ENCODE data around the gene HSH2D.
A peak's percentile ranks its signal among the peaks of the same experiment; 100 is the strongest.
"Not testable (repeated sequence)": the region's sequence is repeated elsewhere in the genome, so short reads cannot be mapped to it uniquely, and the experiment has no call there.

HSH2D gene

DNA sequence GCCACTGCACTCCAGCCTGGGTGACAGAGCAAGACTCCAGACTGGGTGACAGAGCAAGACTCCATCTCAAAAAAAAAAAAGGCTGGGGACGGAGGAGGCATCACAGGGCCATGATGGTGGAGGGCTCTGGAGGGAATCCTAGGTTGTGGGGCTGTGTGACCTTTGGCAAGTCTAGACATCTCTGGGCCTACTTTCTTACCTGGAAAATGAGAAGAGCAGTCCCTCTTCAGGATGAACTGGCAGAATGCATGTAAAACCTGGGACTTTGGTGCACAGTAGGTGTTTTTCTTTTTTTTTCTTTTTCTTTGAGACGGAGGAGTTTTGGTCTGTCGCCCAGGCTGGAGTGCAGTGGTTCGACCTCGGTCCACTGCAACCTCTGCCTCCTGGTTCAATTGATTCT lies 16.2 kb downstream of the HSH2D start:
- no peak for DNase-seq

DNA sequence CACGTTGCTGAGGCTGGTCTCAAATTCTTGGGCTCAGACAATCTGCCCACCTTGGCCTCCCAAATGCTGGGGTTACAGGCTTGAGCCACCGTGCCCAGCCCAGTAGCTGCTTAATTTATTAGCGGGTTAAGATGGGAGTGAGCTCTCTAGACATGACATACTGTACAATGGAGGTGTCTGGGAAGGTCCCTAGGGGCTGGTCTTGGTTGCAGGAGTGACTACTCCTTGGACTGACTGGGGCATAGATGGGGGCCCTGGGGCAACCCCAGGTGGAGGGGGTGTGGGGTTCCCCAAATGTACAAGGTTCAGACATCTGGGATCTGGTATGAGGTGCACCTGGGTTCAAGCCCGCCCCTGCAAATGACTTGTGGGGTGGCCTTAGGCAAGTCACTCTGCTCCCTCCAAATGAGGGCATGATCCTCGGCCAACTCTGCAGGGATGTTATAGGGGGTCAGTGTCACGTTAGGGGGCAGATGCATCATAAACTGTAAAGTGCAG lies 17.0 kb downstream of the HSH2D start:
- DNase-seq = no peak

DNA sequence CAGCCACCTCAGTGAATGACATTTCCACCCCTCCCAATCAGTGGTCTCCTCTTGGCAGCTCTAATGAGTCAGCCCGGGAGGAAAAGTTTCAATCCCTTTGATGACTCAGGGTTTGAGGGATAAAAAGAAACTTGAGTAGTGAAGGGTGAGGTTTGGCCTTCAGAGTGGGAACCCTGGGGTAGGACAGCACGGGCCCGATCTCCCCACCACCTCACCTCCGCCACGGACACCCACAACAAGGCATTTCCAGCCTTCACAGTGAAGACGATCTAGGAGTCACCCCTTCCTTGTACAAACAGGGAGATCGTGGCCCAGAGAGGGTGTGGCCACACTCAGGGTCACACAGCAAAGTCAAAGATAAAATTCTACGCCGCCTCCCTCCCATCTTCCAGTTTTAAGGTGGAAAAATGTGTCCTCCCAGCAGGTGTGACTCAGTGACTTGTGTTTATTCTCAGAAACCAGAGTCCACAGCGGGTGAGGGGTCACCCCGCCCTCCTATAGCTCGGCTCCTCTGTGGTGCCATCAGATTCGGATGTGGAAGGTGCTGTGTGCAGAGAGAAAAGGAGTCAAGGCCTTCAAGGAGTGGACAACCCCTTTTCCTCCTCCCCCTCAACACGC lies 17.6 kb downstream of the HSH2D start:
- DNase-seq = no peak

DNA sequence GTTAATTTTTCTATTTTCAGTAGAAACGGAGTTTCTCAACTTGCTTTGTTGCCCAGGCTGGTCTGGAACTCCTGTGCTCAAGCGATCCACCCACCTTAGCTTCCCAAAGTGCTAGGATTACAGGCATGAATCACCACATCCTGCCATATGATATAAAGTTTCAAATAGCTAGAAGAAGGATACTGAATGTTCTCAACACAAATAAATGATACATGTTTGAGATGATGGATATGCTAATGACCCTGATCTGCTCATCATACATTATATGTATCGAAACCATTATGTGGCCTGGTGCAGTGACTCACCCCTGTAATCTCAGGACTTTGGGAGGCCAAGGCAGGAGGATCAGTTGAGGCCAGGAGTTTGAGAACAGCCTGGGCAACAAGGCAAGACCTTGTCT lies 18.4 kb downstream of the HSH2D start:
- DNase-seq = no peak

DNA sequence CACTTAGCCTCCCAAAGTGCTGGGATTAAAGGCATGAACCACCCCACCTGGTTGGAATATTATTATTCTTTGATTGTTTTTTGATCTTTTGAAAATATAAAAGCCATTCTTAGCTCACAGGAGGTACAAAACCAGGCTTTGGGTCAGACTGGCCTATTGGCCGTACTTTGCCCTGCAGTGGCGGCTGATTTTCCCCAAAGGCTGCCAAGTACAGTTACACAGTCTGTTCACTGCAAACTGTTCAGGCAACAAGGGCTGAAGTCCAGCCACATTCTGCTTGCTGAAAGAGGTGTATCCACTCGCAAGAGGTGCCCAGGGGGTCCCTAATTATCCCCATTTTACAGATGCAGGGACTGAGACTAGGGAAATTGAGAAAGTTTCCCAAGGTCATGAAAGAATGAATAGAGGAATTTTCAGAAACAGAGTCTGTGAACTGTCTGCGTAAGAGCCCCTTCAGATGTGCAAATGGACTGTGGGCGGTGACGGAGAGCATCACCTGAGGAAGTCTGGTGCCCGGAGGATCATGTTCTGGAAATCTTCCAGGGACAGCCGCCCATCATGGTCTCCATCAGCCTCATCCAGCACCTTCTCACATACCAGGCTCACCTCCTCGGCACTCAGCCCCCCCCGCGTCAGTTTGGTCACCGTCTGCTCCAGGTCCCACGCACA lies 20.9 kb downstream of the HSH2D start:
- DNase-seq = no peak

DNA sequence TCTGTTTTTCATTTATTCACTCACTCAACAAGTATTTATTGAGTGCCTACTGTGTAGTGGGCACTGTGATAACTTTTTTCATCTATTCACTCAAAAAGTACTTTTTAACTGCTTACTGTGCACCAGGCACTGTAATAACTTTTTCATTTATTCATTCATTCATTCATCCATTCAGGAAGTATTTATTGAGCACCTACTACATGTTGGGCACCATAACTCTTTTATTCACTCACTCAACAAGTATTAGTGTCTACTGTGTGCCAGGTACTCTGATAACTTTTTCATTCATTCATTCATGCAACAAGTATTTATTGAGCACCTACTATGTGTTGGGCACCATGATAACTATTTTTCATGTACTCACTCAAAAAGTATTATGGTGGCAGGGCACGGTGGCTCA lies 22.9 kb downstream of the HSH2D start:
- DNase-seq = no peak

DNA sequence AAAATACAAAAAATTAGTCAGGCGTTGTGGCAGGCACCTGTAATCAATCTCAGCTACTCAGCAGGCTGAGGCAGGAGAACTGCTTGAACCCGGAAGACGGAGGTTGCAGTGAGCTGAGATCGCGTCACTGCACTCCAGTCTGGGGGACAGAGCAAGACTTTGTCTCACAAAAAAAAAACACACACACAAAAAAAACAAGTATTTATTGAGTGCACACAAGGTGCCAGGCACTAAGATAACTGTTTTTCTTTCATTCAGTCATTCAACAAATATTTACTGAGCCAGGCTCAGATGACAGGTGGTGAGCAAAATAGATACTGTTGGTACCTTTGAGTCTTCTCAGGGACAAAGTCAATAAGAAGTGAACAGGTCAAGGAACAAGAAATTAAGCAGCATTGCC lies 23.6 kb downstream of the HSH2D start:
- peak; percentile 14 for DNase-seq

DNA sequence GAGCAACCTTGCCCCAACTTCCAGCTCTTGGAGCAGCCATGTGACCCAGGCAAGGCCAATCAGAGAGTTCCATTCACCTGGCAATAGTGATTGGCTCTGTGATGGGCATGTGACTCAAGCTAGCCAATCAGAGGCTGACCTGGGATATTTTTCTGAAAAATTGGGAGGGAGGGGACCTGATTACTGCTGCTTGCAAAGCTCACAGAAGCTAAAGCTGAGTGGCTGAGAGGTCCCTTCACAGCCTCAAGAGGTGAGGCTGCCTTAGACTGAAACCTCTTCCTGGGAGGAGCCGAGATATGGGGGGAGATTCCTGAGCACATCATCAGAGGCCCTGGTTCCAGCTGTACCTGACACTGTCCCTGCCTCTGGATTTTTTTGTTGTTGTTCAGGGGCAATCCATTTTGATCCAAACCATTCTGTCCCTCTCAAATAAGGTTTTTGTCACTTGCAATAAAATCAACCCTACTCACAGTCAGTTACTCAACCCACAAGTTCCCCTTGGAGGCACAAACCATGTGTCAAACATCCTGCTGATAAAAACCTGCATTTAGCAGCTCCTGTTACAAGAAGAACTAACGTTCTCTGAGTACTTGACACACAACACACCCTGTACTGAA lies 25.1 kb downstream of the HSH2D start:
- DNase-seq = no peak

DNA sequence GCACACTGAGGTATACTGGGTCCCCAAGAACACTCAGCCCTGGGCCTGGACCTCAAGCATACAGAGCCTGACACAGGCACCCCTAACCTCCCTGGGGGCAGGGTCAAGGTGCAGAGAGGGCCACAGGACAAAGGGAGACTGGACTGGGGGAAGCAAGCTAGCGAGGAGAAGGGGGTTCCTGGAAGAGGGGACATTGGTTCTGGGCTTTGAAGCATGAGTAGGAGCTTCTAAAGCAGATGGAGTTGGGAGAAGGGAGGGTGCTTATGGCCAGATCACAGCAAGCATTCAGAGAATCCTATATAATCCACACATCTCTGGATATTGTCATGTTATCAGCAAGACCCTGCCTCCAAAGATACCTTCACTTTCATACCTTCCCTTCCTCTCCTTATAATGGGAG lies 26.6 kb downstream of the HSH2D start:
- no peak for DNase-seq

DNA sequence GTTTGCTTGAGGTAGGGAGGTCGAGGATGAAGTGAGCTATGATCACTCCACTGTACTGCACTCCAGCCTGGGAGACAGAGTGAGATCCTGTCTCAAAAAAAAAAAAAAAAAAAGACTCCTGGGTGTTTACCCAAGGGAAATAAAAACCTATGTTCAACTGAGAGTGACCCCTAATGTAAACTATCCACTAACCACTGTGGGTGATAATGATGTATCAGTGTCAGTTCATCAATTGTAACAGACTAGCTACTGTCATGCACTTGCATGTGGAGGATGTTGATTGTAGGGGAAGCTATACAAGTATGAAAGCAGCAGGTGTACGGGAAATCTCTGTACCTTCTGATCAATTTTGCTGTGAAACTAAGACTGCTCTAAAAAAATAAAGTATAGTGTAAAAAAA lies 32.5 kb downstream of the HSH2D start:
- DNase-seq = no peak

DNA sequence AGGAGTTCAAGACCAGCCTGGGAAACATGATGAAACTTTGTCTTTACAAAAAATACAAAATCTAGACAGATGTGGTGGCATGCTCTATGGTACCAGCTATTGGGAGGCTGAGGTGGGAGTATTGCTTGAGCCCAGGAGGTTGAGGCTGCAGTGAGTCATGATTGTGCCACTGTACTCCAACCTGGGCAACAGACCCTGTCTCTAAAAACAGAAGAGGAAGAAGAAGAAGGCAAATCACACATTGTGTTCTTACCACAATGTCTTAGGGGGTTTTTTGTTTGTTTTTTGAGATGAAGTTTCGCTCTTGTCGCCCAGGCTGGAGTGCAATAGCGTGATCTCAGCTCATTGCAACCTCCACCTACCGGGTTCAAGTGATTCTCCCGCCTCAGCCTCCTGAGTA lies 35.4 kb downstream of the HSH2D start:
- not testable (repeated sequence) for DNase-seq

DNA sequence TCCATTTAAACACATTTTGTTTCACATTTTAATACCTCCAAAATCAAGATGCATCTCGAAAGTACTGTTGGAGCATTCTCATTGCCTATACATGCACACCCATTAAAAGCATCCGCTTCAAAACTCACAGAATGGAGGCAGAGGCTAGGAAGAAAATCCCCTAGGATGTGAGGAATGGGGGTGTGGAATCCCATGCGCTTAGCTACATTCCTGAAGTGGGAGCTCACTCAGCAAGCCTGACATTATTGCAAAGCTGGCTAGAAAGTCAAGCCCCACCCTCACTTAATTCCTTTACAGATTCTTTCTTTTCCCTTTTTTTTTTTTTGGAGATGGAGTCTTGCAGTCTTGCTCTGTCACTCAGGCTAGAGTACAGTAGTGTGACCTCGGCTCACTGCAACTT lies 37.1 kb downstream of the HSH2D start:
- DNase-seq = no peak

DNA sequence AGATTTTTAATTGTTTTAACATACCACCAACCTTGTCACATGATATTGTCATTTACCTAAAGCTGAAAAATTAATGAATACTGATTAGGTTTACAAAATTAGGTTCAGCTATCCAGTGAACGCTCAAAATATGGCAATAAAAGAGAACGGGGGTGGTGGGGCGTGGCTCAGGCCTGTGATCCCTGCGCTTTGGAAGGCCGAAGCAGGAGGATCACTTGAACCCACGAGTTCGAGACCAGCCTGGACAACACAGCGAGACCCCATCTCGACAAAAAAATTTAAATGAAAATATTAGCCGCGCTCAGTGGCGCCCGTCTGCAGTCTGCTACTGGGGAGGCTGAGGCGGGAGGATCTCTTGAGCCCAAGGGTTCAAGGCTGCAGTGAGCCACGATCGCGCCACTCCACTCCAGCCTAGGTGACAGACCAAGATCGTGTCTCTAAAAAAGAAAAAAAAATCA lies 41.2 kb downstream of the HSH2D start:
- DNase-seq = no peak

DNA sequence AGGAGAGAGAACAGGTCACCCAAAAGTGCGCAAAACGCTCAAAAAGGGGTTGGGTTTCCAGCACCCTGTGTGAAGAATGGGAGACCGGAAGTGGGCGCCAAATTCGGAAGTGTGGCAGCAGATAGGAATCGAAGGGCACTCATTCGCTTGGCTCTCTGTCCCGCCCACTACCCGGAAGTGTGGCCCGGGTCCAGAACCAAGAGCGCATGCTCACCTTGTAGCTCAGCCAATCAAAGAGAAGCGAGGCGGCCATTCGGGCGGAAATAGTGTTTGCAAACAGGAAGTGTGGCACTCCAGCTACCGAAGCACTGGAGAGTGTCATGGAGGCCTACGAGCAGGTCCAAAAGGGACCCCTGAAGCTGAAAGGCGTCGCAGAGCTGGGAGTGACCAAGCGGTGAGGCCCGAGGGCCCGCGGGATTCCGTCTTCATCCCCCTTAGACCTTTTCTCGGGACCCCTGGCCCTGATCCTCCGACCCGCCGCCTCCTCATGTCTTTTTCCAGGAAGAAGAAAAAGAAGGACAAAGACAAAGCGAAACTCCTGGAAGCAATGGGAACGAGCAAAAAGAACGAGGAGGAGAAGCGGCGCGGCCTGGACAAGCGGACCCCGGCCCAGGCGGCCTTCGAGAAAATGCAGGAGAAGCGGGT lies 41.8 kb downstream of the HSH2D start, which contains the start of gene FAM32A:
Gene FAM32A, plus strand, starts transcription at position 288 of the 645 bp plus-strand sequence. Its CDS starts 33 bp downstream, at position 321.
- DNase-seq = peak; percentile 98

DNA sequence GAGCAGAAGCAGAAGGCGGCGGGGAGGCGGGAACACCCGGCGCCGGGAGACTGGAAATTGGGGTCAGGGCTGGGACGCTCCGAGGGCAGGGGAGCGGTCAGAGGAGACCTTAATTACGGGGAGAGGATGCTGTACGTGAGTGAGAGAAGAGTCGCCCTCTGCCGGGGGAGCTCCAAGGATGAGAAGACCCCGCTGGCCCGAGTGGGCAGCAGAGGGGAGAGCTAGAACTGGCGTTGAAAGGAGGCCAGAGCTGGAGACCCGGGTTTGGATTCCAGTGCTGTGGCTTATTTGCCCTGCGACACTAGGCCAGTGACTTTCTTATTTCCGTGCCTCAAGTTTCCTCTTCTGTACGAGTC lies 42.3 kb downstream of the HSH2D start:
- DNase-seq = peak; percentile 29

DNA sequence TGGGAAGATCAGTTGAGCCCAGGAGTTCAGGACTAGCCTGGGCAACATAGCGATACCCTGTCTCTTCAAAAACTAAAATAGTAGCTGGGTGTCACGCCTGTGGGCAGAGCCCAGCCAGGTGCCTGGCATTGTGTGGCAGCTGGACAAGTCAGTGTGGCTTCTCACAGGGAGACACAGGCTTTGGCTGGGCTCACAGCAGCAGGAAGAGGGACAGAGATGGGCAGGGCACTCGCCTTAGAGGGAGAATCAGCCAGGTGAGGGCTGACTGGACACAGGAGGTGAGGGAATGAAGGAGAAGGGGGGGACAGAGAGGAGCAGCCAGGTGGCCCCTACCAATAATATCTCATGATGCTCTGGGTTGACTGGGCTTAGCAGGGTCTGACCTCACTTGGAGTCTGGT lies 45.0 kb downstream of the HSH2D start:
- no peak for DNase-seq

DNA sequence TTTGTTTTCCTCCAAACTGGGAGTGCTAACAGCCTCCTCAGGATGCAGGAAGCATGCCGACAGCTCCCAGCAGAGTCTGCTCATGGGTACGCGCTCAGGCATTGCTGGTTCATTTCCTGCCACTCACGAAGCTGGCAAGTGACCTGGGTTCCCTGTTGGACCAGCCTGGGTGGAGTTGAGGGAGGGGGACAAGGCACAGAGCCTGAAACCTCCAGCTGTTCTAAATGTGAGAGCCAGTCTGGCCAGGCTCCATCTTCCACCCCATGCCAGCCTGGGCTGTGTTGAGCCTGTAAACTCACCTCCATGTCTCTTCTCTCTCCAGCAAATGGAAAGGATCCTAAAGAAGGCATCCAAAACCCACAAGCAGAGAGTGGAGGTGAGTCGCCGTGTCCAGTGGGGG lies 46.7 kb downstream of the HSH2D start:
- DNase-seq = no peak

DNA sequence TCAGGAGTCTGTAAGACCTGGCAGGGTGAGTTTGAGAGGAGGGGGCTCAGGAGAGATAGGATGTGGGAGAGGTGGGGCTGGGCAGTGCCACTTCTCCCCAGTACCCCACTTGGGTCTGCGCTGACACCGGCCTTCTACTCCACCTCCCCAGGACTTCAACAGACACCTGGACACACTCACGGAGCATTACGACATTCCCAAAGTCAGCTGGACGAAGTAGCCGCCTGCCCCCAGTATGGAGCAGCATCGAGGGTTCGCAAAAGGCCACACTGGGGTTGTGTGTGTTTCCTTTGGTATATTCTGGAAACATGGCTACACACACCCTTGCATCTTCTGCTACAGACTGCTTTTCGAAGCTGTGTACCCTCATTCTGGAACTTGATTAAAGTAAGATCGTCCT lies 47.3 kb downstream of the HSH2D start:
- DNase-seq = no peak

DNA sequence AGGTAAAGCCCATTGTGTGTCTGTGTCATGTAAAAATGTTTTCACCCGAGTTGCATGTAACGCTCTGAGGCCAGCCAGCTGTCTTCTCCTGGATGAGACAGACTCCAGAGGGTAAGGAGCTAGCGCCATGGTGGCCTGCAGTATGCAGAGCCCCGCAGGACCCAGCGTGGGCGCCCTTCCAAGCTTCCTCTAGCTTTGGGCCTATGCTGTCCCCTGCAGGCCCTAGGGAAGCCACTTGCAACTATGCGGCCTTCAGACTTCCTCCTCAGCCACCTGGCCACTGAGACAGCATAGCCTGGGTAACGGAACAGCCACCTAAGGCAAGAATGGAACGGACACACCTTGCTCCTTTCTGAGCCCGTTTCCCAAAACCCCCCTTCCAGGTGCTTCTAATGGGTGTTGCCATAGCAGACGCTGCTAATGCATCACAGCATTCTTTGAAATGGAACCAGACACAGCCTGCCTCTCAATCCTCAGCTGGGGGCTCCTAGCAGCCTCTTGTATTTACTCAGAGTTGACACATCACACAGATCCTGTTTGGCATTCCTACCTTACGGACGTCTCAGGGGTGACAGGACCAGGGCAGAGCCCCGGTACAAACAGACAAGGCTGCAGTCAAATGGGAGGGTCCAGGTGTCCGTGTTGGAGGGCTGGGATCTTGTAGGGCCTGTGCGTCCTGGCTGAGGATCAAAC lies 47.9 kb downstream of the HSH2D start:
- DNase-seq = no peak

DNA sequence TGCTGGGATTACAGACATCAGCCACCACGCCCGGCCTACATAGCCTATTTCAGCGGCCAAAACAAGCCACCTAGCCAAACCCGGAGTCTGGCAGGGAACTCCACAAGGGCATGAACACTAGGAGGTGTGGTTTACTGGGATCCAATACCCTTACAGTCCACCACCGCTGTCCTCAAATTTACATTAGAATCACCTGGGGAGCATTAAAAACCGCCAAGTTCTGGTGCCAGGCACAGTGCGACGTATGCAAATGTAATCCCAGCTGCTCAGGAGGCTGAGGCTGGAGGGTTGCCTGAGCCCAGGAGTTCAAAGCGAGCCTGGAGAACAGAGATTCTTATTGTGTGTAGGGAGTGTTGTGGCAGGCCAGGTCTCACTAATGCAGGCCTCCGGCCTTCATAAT lies 50.0 kb downstream of the HSH2D start:
- DNase-seq = no peak

DNA sequence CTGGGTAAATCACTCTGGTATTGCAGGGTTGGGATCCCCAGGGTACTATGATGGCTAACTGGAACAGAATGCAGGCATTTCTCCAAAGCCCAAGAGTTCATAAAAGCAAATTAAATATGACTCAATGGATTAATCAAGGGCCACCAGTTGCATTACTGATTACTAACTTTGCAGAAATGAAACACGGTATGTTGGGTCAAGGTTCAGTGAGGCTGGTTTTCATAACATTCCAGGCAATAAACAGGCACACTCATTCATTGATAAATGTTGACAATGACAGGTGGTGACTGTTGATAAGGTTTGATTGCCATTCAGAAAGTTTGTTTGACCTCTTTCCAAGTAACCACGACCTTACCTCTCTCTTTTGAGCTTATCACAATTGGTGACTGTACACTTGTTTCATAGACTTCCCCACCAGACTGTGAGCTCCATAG lies 53.7 kb downstream of the HSH2D start:
- DNase-seq = no peak

DNA sequence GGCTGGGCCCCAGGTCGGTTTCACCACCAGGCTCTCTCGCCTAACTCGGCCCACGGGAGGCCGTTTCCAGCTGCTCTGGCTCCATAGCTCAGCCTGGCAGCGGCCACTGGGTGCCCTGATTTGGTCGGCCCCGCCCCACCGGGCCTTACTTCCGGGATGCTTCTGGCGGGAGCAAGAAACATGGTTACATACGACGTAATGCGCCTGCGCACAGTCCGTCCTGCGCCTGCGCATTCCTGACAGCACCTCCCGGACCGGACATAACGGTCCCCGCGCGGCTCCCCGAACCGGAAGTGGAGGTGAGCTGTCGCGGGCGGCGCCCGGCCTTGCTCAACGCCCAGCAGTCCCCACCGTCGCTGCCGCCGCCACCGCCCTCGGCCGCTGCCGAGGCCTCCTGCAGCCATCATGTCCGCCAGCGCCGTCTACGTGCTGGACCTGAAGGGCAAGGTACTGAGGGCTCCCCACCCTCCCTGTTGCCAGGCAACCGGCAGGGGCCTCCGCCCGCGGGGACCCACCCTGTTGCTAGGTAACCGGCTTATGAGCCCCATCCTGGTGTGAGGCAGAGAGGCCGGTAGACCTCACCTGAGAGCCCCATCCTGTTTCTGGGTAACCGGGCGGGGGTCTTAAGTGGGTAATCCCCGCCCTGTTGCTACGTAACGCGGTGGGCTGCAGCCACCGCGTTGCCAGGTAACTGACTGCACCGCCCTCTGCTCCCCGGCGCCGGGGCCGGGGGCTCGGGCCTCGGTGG lies 54.3 kb downstream of the HSH2D start, which contains the start of gene AP1M1:
Gene AP1M1, plus strand, starts transcription at position 290 of the 748 bp plus-strand sequence. Its CDS starts 116 bp downstream, at position 406.
- DNase-seq = peak; percentile 95

Measured in NCI-H2029 (cell line).